SK-N-SH treated with all-trans-retinoic acid at 6 μM for 48 hours (cell line): ENCODE measurements around the gene DIAPH3.

Source experiments
- CSRNP3 ChIP-seq: fragments of 250-450 bp; sonication (Bioruptor Pico); IDR thresholded peaks from 2 replicates; pipeline ENCODE4 v1.5.1; 2021; ENCODE audit warnings: mild to moderate bottlenecking, moderate library complexity
- PATZ1 ChIP-seq: fragments of 250-450 bp; sonication (Bioruptor Pico); IDR thresholded peaks from 2 replicates; pipeline ENCODE4 v1.8.0; 2020; ENCODE audit warnings: mild to moderate bottlenecking, moderate library complexity, borderline replicate concordance
- ZC3H10 ChIP-seq: fragments of 250-450 bp; sonication (Bioruptor Pico); IDR thresholded peaks from 2 replicates; pipeline ENCODE4 v1.5.1; 2021; ENCODE audit warnings: mild to moderate bottlenecking, moderate library complexity
- ZFP3 ChIP-seq: fragments of 250-450 bp; sonication (Bioruptor Pico); IDR thresholded peaks from 2 replicates; pipeline ENCODE4 v1.5.0; 2020; ENCODE audit warnings: mild to moderate bottlenecking, moderate library complexity

GRCh38 chr13:60111691-60112090 lies 52.0 kb downstream of the DIAPH3 start:
- TF ChIP-seq ZC3H10 (no peak), ZFP3 (CRISPR knock-in tag) (no peak), CSRNP3 (CRISPR knock-in tag) (no peak), PATZ1 (CRISPR knock-in tag) (no peak)
